Duodenal mucosa (tissue), 2 donors: Measurements from ENCODE around the gene MUC4.
"Not testable (repeated sequence)": the region's sequence is repeated elsewhere in the genome, so short reads cannot be mapped to it uniquely, and the experiment has no call there.

ENCODE experiments used
- H3K27ac ChIP-seq: one replicate; pipeline ENCODE4 v1.7.0; 2013; ENCODE audit warnings: low read depth, low read length
- H3K27me3 ChIP-seq, 2 donors: one replicate each; pipeline ENCODE4 v1.7.0; 2013; ENCODE audit warnings: low read length in 2 of 2, control low read depth in 1 of 2; ENCODE audit not compliant: insufficient read depth in 2 of 2, control insufficient read depth in 1 of 2
- H3K36me3 ChIP-seq, 2 donors: one replicate each; pipeline ENCODE4 v1.7.0; 2013; ENCODE audit warnings: low read length in 2 of 2, control low read depth in 1 of 2; ENCODE audit not compliant: insufficient read depth in 2 of 2, control insufficient read depth in 1 of 2
- H3K4me1 ChIP-seq, 2 donors: one replicate each; pipeline ENCODE4 v1.7.0; 2013; ENCODE audit warnings: low read length in 2 of 2, control low read depth in 1 of 2; ENCODE audit not compliant: insufficient read depth in 2 of 2, control insufficient read depth in 1 of 2
- H3K4me3 ChIP-seq, 2 donors: one replicate each; pipeline ENCODE4 v1.7.0; 2013; ENCODE audit warnings: low read length in 2 of 2, low read depth in 1 of 2
- H3K9ac ChIP-seq, 2 donors: one replicate each; pipeline ENCODE4 v1.7.0; 2013; ENCODE audit warnings: low read length in 2 of 2, low read depth in 1 of 2
- H3K9me3 ChIP-seq, 2 donors: one replicate each; pipeline ENCODE4 v1.7.0; 2013; ENCODE audit warnings: low read length in 2 of 2, control low read depth in 1 of 2; ENCODE audit not compliant: control insufficient read depth in 1 of 2

MUC4 gene

DNA sequence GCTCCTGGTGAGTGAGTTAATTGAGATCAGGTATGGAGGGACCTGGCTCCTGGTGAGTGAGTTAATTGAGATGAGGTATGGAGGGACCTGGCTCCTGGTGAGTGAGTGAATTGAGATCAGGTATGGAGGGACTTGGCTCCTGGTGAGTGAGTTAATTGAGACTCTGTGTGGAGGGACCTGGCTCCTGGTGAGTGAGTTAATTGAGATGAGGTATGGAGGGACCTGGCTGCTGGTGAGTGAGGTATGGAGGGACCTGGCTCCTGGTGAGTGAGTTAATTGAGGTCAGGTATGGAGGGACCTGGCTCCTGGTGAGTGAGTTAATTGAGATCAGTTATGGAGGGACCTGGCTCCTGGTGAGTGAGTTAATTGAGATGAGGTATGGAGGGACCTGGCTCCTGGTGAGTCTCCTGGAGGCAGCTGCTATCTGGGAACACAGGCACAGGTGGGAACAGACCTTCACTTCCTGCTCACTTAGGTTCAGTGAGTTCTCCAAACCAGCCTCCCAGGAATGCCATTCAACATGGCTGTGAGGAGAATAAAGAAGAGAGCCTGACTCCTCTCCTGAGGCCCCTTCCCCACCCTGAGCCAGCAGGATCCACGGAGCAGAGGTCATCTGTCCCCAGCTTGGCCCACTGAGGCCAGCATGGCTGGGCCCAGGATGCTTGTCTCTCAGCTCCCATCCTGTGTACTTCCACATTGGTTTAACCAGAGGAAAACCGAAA, 100.5 kb downstream of the MUC4 start:
- H3K27me3 ChIP-seq, H3K4me3 ChIP-seq, H3K9ac ChIP-seq, H3K27ac ChIP-seq, H3K4me1 ChIP-seq, H3K9me3 ChIP-seq: not testable (repeated sequence)
- H3K36me3 ChIP-seq: peaks cover 4 to 26% of the 10 kb centered on the region in 2 donors

DNA sequence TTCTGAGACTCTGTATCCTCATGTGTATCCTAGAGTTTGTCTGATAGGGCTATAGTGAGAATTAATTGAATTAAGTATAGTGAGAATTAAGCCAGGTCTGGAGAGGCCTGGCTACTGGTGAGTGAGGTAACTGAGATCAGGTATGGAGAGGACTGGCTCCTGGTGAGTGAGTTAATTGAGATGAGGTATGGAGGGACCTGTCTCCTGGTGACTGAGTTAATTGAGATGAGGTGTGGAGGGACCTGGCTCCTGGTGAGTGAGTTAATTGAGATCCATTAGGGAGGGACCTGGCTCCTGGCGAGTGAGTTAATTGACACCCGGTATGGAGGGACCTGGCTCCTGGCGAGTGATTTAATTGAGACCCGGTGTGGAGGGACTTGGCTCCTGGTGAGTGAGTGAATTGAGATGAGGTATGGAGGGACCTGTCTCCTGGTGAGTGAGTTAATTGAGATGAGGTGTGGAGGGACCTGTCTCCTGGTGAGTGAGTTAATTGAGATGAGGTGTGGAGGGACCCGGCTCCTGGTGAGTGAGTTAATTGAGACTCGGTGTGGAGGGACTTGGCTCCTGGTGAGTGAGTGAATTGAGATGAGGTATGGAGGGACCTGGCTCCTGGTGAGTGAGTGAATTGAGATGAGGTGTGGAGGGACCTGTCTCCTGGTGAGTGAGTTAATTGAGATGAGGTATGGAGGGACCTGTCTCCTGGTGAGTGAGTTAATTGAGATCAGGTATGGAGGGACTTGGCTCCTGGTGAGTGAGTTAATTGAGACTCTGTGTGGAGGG, 101.4 kb downstream of the MUC4 start:
- H3K9ac ChIP-seq, H3K27ac ChIP-seq, H3K27me3 ChIP-seq, H3K9me3 ChIP-seq, H3K4me1 ChIP-seq, H3K4me3 ChIP-seq: not testable (repeated sequence)
- peaks cover 4 to 26% of the 10 kb centered on the region in 2 donors for H3K36me3 ChIP-seq

GRCh38 chr3:195709676-195710085, 102.0 kb downstream of the MUC4 start:
- Histone ChIP-seq H3K4me1 (peaks cover 0 to 3% of the 10 kb centered on the region in 2 donors), H3K36me3 (peaks cover 4 to 23% of the 10 kb centered on the region in 2 donors), H3K4me3 (no peak overlapping the region), H3K9me3 (no peaks in the 10 kb centered on the region), H3K27ac (no peak overlapping the region), H3K9ac (no peak overlapping the region), H3K27me3 (no peaks in the 10 kb centered on the region)

DNA sequence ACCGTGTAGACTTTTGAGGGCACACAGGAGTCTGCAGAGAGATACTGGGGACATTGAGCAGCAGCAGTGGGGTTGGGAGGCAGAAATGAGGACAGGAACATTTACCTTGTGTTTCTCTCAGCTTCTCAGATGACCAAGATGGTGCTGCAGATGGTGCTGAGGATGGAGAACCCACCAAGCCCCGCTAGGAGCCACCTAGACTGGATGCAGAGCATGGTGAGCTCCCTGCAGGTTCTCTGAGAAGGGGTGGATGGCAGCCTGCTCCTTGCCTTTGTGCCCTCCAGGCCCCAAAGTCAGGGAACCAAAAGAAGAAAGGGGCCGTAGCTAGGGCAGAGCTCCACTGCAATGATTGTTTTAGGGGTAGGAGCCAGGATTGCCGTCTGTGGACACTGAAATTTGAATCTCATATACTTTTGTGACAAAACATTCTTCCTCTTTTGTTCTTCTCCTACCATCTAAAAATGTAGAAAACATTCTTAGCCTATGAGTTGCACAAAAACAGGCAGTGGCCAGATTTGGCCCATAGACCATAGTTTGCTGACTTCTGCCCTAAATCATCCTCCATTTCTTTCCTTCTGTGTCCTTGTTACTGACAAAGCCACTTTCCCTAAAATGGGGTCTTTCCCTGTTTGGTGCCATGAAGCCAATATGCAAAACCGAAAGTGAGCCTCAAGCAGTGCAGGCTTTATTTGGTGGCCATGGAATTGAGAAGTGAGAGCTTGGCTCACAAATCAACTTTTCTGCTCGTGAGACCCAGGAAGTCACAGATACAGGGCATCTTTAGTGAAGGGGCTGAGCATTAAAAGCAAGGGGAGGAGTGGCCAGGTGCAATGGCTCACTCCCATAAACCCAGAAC, 102.9 kb downstream of the MUC4 start:
- H3K9ac ChIP-seq: no peak overlapping the region
- no peak overlapping the region for H3K4me3 ChIP-seq
- no peaks in the 10 kb centered on the region for H3K9me3 ChIP-seq
- no peaks in the 10 kb centered on the region for H3K27me3 ChIP-seq
- H3K4me1 ChIP-seq: peaks cover 0 to 3% of the 10 kb centered on the region in 2 donors
- H3K36me3 ChIP-seq: peaks cover 4 to 22% of the 10 kb centered on the region in 2 donors
- H3K27ac ChIP-seq: no peak overlapping the region

DNA sequence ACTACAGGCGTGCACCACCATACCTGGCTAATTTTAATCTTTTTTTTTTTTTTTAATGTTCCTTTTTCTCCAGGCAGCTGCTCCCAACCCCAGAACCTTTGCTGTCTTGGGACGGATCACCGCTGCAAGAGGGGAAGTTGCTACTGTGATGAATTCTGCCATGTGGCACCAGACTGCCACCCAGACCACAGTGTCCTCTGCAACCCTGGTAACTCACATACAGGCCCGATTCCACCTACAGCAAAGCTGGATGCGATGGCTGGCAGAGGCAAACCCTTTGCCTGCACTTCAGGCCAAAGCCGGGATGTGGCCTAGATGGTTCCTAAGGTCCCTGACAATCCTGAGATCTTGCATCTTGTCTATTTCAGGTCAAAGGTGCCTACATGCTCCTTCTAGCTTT, 103.7 kb downstream of the MUC4 start:
- Histone ChIP-seq H3K9me3 (no peaks in the 10 kb centered on the region), H3K36me3 (peaks cover 4 to 22% of the 10 kb centered on the region in 2 donors), H3K4me1 (peaks cover 0 to 3% of the 10 kb centered on the region in 2 donors), H3K27me3 (no peaks in the 10 kb centered on the region), H3K9ac (no peak overlapping the region), H3K4me3 (no peak overlapping the region), H3K27ac (no peak overlapping the region)

DNA sequence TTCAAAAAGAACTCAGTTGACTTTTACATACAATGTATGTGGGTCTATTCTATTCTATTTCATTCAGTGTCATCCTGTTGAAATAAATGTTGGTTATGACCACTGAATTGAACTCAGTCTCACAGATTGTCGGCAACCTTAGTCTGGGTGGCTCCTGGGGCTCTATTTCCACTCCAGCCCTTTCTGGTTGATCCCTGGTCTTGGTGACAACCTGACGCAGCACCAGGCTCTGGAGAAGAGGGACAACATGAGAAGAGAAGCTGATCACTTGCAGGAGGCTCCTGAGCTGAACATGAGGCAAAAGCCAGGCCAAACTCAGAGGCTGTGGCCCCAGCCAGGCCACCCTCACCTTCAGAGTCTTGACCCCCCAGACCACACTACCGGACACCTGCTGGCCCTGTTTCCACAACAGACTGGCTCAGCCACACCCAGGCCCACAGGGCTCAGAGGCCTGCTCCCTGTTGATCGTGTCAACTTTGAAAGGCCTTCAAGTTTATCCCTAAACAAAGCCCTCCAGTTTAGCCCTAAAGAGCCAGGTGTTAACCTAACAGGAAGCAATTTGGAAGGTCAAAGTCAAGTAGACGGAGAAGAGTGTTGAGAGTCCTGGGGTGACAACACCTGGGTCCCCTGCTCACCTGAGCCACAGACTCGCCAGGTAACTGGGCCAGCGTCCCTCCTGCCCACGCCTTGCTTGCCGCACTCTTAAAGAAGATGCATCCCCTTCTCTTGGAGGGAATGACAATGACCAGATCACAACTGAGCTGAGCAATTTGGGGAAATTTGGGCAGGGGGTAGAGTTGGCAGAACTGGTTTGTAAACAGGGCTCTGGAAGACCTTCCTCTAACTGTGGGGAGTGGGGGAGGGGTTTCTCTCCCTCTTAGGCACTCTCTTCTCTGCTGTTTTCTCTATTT, 106.4 kb downstream of the MUC4 start:
- Histone ChIP-seq H3K9me3 (no peaks in the 10 kb centered on the region), H3K27ac (no peak overlapping the region), H3K9ac (no peak overlapping the region), H3K36me3 (peaks cover 0 to 12% of the 10 kb centered on the region in 2 donors), H3K4me1 (peaks cover 0 to 3% of the 10 kb centered on the region in 2 donors), H3K27me3 (no peaks in the 10 kb centered on the region), H3K4me3 (no peak overlapping the region)

- Histone ChIP-seq H3K36me3 (peaks cover 0 to 14% of the 10 kb centered on the region in 2 donors), H3K9ac (no peak overlapping the region), H3K9me3 (no peaks in the 10 kb centered on the region), H3K4me3 (no peak overlapping the region), H3K4me1 (peaks cover 0 to 3% of the 10 kb centered on the region in 2 donors), H3K27ac (no peak overlapping the region), H3K27me3 (no peaks in the 10 kb centered on the region)
Measured at GRCh38 chr3:195704433-195704999, 107.2 kb downstream of the MUC4 start.

- H3K4me1 ChIP-seq: peaks cover 0 to 3% of the 10 kb centered on the region in 2 donors
- no peak overlapping the region for H3K4me3 ChIP-seq
- no peak overlapping the region for H3K27ac ChIP-seq
- H3K9me3 ChIP-seq: no peaks in the 10 kb centered on the region
- peaks cover 0 to 16% of the 10 kb centered on the region in 2 donors for H3K36me3 ChIP-seq
- no peak overlapping the region for H3K9ac ChIP-seq
- no peaks in the 10 kb centered on the region for H3K27me3 ChIP-seq
Measured at GRCh38 chr3:195703776-195704175, 108.0 kb downstream of the MUC4 start.
